ENCODE measurements around the gene INCA1. TPM values are rescaled to one million over a fixed set of nuclear protein-coding genes. Genes with fewer than 3 reads are reported as not detected.

The INCA1 gene
- total and polyA plus RNA-seq, 2 of the 8 experiments (the other 6 are each of a cell fraction or from before 2014, with no cell fraction given): 0.89 to 1.4 TPM

GRCh38 chr17:4941319-4941610 is 56.1 kb downstream of the INCA1 start:
- H2BK12ac ChIP-seq (ENCODE audit: low read depth, low read length): no peak overlapping the region
- H4K8ac ChIP-seq (ENCODE audit: extremely low read depth, insufficient read depth, low read length): no peak overlapping the region
- ChIA-PET CTCF (ENCODE audit: partially characterized antibody) (interaction anchor here (5.9 kb wide), 1 partner anchor 32 kb away, joined by 26 read pairs; no protein-coding TSS in a partner anchor), POLR2A (ENCODE audit: partially characterized antibody) (interaction anchor here (1.7 to 27.4 kb wide), 4 partner anchors 8 to 46 kb away, joined by 4 to 987 read pairs (median 30); partner anchors contain the start of genes C17orf107, CAMTA2, CHRNE and ENO3)
- H3K4me3 ChIP-seq (ENCODE audit: extremely low read depth in 1 of 4, insufficient read depth in 2 of 4, low read depth in 3 of 4, low read length in 4 of 4): peak overlapping the region; percentile 85 to 94 (median 90)
- H2BK120ac ChIP-seq (replicated peaks; ENCODE audit: low read depth, low read length): no peak overlapping the region
- H2BK5ac ChIP-seq (ENCODE audit: low read depth, low read length): 0 out of 2 replicates have a peak overlapping the region, but pooled peaks have one; percentile 97
- peaks cover 0 to 13% (median 8%) of the 10 kb centered on the region in 4 experiments; a peak in 5 of 7 replicates for H3K4me1 ChIP-seq (replicated peaks in 1 of 4; ENCODE audit: control insufficient read depth in 3 of 4, insufficient read depth in 4 of 4, low read length in 3 of 4)
- no peak overlapping the region for H2BK20ac ChIP-seq (ENCODE audit: low read length)
- H3K79me2 ChIP-seq (ENCODE audit: control insufficient read depth in 1 of 2, insufficient read depth in 2 of 2, low read length in 2 of 2): peaks cover 1 to 50% of the 10 kb centered on the region in 2 experiments
- peak overlapping the region; percentile 82 to 99 (median 86) for H3K9ac ChIP-seq (replicated peaks in 1 of 4; ENCODE audit: extremely low read depth in 1 of 4, low read depth in 3 of 4, low read length in 3 of 4)
- 75% methylated on average over 4 of the region's 4 CpGs; no CpG with 5 or more reads in 1 of the 2 experiments for WGBS, 2 experiments (ENCODE audit: extremely low coverage in 1 of 2, insufficient coverage in 1 of 2, insufficient read length in 1 of 2, insufficient replicate concordance in 2 of 2, low coverage in 1 of 2, low lambda C conversion rate in 2 of 2, missing lambda C conversion rate in 1 of 2)
- H3K4ac ChIP-seq (replicated peaks; ENCODE audit: insufficient read length, low read depth, low read length): no peak overlapping the region
- H3K23me2 ChIP-seq (ENCODE audit: low read depth, low read length): peaks cover 19% of the 10 kb centered on the region
- H4K91ac ChIP-seq (replicated peaks; ENCODE audit: insufficient read length, low read length): no peak overlapping the region
- no peak overlapping the region for H4K5ac ChIP-seq (ENCODE audit: insufficient read length, low read depth, low read length)
- H3K4me2 ChIP-seq (ENCODE audit: insufficient read depth in 1 of 2, low read depth in 2 of 2, low read length in 2 of 2): peak overlapping the region; percentile 93 to 96
- H2BK15ac ChIP-seq (ENCODE audit: low read length): no peak overlapping the region
- DNase-seq (ENCODE audit: low read depth in 1 of 2, low spot score in 2 of 2): no peak
- H2AFZ ChIP-seq (ENCODE audit: low read length): no peak overlapping the region
- H3K36me3 ChIP-seq (ENCODE audit: control insufficient read depth in 2 of 4, insufficient read depth in 4 of 4, low read length in 3 of 4): peaks cover 21 to 48% (median 34%) of the 10 kb centered on the region in 4 experiments
- no peak overlapping the region for H3K56ac ChIP-seq (replicated peaks; ENCODE audit: insufficient read length, low read depth, low read length)
- no peak overlapping the region for H3K27ac ChIP-seq (ENCODE audit: low read depth, low read length)
- H3K79me1 ChIP-seq (ENCODE audit: low read depth, low read length): peaks cover 9% of the 10 kb centered on the region
- H3K23ac ChIP-seq (ENCODE audit: insufficient read length): no peak overlapping the region
- H3K18ac ChIP-seq (ENCODE audit: extremely low read depth, low read length): no peak overlapping the region
- H2AK5ac ChIP-seq (ENCODE audit: low read depth, low read length): peak overlapping the region; percentile 28; the same call in 1 of the 2 replicates
- no peaks in the 10 kb centered on the region for H3K9me3 ChIP-seq (ENCODE audit: insufficient read depth in 2 of 2, low read depth in 1 of 2, low read length in 1 of 2)
- FAIRE-seq: no peak
- H4K20me1 ChIP-seq (replicated peaks in 1 of 2; ENCODE audit: control insufficient read depth in 1 of 2, insufficient read depth in 2 of 2, low read length in 2 of 2): peaks cover 6 to 16% of the 10 kb centered on the region in 2 experiments
- H3K14ac ChIP-seq (ENCODE audit: insufficient read length): no peak overlapping the region
- no peaks in the 10 kb centered on the region for H3K27me3 ChIP-seq (replicated peaks in 1 of 4; ENCODE audit: control insufficient read depth in 3 of 4, extremely low read depth in 1 of 4, insufficient read depth in 3 of 4, low read length in 3 of 4)
- TF ChIP-seq BCL11A (IDR thresholded peaks at IDR 0.05; ENCODE audit: low read depth in 2 of 2, low read length in 2 of 2) (no peak), SP2 (IDR thresholded peaks at IDR 0.05; ENCODE audit: low read length) (no peak), E2F6 (IDR thresholded peaks at IDR 0.05) (no peak), MAFK (IDR thresholded peaks at IDR 0.05; ENCODE audit: low read depth, low read length) (no peak), KDM1A (IDR thresholded peaks at IDR 0.05; ENCODE audit: borderline replicate concordance, low read length) (no peak), USF2 (IDR thresholded peaks at IDR 0.05; ENCODE audit: low read length) (no peak)

Data from H1 (cell line).